Keratinocyte (primary cell): ENCODE measurements around the gene APC.

Experiments
- CTCF ChIP-seq, 3 experiments: IDR thresholded peaks in 1 of 3; conservative IDR thresholded peaks in 1 of 3; optimal IDR thresholded peaks in 1 of 3; 2 replicates in 2 of 3; 3 replicates in 1 of 3; pipeline versions ENCODE3 to v1.5.1; 2011; ENCODE audit warnings: low read length in 3 of 3, mild to moderate bottlenecking in 3 of 3, moderate library complexity in 2 of 3, control low read depth in 1 of 3, inconsistent platforms in 1 of 3; ENCODE audit not compliant: insufficient read depth in 2 of 3; ENCODE audit errors: extremely low read depth in 1 of 3
- EZH2 ChIP-seq: IDR thresholded peaks from one replicate; pipeline ENCODE4 v1.6.1; 2012; ENCODE audit warnings: inconsistent platforms, mild to moderate bottlenecking, low read length, moderate library complexity

- TF ChIP-seq EZH2 (no peak), CTCF (optimal IDR thresholded peaks at IDR 0.05 in 1 of 3, IDR thresholded peaks at IDR 0.05 in 1 of 3, conservative IDR thresholded peaks at IDR 0.05 in 1 of 3; ENCODE audit: extremely low read depth in 1 of 3, insufficient read depth in 2 of 3, low read length in 3 of 3) (no peak)
These were observed 124.4 kb downstream of the APC start for GRCh38 chr5:112862085-112862484.
